WTC11 (cell line): ENCODE results near the gene PITPNC1.

ENCODE experiments used
- CREM ChIP-seq: sonication (generic); formaldehyde crosslinking; IDR thresholded peaks from 2 replicates; pipeline ENCODE4 v1.8.1; 2022; ENCODE audit warnings: mild to moderate bottlenecking, missing genetic modification reagents, moderate library complexity
- CTCF ChIP-seq: fragments of 200-600 bp; IDR thresholded peaks from 2 replicates; pipeline ENCODE4 v1.8.0; 2022; ENCODE audit warnings: antibody characterized with exemption
- GABPB1 ChIP-seq: sonication (generic); formaldehyde crosslinking; IDR thresholded peaks from 2 replicates; pipeline ENCODE4 v1.8.1; 2023; ENCODE audit warnings: mild to moderate bottlenecking, missing genetic modification reagents
- GTF2I ChIP-seq: fragments of 250-450 bp; sonication (Bioruptor Pico); conservative IDR thresholded peaks from 2 replicates; pipeline ENCODE4 v1.4.0; 2021; ENCODE audit warnings: mild to moderate bottlenecking
- JUN ChIP-seq: sonication (generic); formaldehyde crosslinking; IDR thresholded peaks from 2 replicates; pipeline ENCODE4 v1.8.0; 2023; ENCODE audit warnings: mild to moderate bottlenecking, missing genetic modification reagents
- MYBL2 ChIP-seq: sonication (generic); formaldehyde crosslinking; IDR thresholded peaks from 2 replicates; pipeline ENCODE4 v1.8.1; 2023; ENCODE audit warnings: mild to moderate bottlenecking, moderate library complexity, missing genetic modification reagents
- USF2 ChIP-seq: sonication (generic); formaldehyde crosslinking; IDR thresholded peaks from 2 replicates; pipeline ENCODE4 v1.8.1; 2023; ENCODE audit warnings: mild to moderate bottlenecking, missing genetic modification reagents, moderate library complexity
- ZBTB43 ChIP-seq: sonication (generic); formaldehyde crosslinking; IDR thresholded peaks from 2 replicates; pipeline ENCODE4 v1.8.1; 2023; ENCODE audit warnings: mild to moderate bottlenecking, missing genetic modification reagents

GRCh38 chr17:67440277-67441051 is 63.4 kb downstream of the PITPNC1 start:
- TF ChIP-seq GTF2I (CRISPR knock-in tag) (no peak), CTCF (no peak), MYBL2 (CRISPR knock-in tag) (no peak), USF2 (CRISPR knock-in tag) (no peak), CREM (no peak), JUN (no peak), ZBTB43 (CRISPR knock-in tag) (no peak), GABPB1 (CRISPR knock-in tag) (no peak)
